PC-3 (cell line): Measurements from ENCODE around the gene CERS6. TPM values are rescaled to one million over a fixed set of nuclear protein-coding genes. Genes with fewer than 3 reads are reported as not detected.

Source experiments
- ATAC-seq: fragments of 200-7000 bp; cut with Tn5 transposase; 2 replicates; pipeline ENCODE4 v1.9.1; 2020; ENCODE audit warnings: mild to moderate bottlenecking, moderate library complexity
- BruUV-seq: library from RNA; stranded (reverse); fragments of 400-500 nt; replicated peaks from 2 replicates; lab custom pipeline; 2021; lab: Mats Ljungman, UMichigan
- CTCF ChIA-PET: fragments of 300-600 bp; sonication (Branson Sonifier 250); formaldehyde crosslinking; loops from one replicate; lab custom pipeline; 2022; ENCODE audit warnings: antibody characterized with exemption; lab: Charles Lee
- POLR2A ChIA-PET: fragments of 300-600 bp; sonication (Branson Sonifier 250); formaldehyde crosslinking; loops from one replicate; lab custom pipeline; 2022; ENCODE audit warnings: antibody characterized with exemption; ENCODE audit not compliant: unreplicated experiment; lab: Charles Lee
- DNase-seq: peaks from one replicate; pipeline ENCODE4 v3.0.0-alpha.2; 2015
- H2AFZ ChIP-seq: fragments of 300-600 bp; sonication (generic); 2 replicates; pipeline ENCODE4 v1.6.0; 2016; ENCODE audit warnings: antibody characterized with exemption, low read length
- H3F3A ChIP-seq: fragments of 300-600 bp; sonication (generic); one replicate; pipeline ENCODE4 v1.6.0; 2017; ENCODE audit warnings: antibody characterized with exemption, low read length, control low read depth, mild to moderate bottlenecking; ENCODE audit not compliant: unreplicated experiment
- H3K27ac ChIP-seq: fragments of 300-600 bp; sonication (generic); 2 replicates; pipeline ENCODE4 v1.5.1; 2016; ENCODE audit warnings: mild to moderate bottlenecking, low read length
- H3K27me3 ChIP-seq: fragments of 300-600 bp; sonication (generic); 2 replicates; pipeline ENCODE4 v1.6.1; 2016; ENCODE audit warnings: low read length, mixed read lengths
- H3K36me3 ChIP-seq: fragments of 300-600 bp; sonication (generic); 2 replicates; pipeline ENCODE4 v1.6.1; 2016; ENCODE audit warnings: low read depth, mixed run types, low read length, mixed read lengths
- H3K4me1 ChIP-seq: fragments of 300-600 bp; sonication (generic); 2 replicates; pipeline ENCODE4 v1.5.1; 2016; ENCODE audit warnings: low read length; ENCODE audit not compliant: insufficient read depth
- H3K4me2 ChIP-seq: fragments of 300-600 bp; sonication (generic); 2 replicates; pipeline ENCODE4 v1.6.0; 2016; ENCODE audit warnings: low read length
- H3K4me3 ChIP-seq: fragments of 300-600 bp; sonication (generic); 2 replicates; pipeline ENCODE4 v1.5.1; 2016; ENCODE audit warnings: mild to moderate bottlenecking, low read length, mixed read lengths
- H3K79me2 ChIP-seq: fragments of 300-600 bp; sonication (generic); 2 replicates; pipeline ENCODE4 v1.6.1; 2017; ENCODE audit warnings: low read length, mixed read lengths
- H3K9ac ChIP-seq: fragments of 300-600 bp; sonication (generic); 2 replicates; pipeline ENCODE4 v1.6.0; 2016; ENCODE audit warnings: mild to moderate bottlenecking, low read length
- H3K9me2 ChIP-seq: fragments of 300-600 bp; sonication (generic); replicated peaks from 2 replicates; pipeline ENCODE4 v1.6.1; 2016; ENCODE audit warnings: mixed run types, low read length, mixed read lengths
- H3K9me3 ChIP-seq: fragments of 300-600 bp; sonication (generic); 2 replicates; pipeline ENCODE4 v1.6.1; 2016; ENCODE audit warnings: low read length, mixed read lengths
- H4K20me1 ChIP-seq: fragments of 300-600 bp; sonication (generic); 2 replicates; pipeline ENCODE4 v1.6.1; 2016; ENCODE audit warnings: low read length, mixed read lengths
- CTCF ChIP-seq: fragments of 300-600 bp; sonication (generic); conservative IDR thresholded peaks from 2 replicates; pipeline ENCODE4 v1.5.1; 2017; ENCODE audit warnings: antibody characterized with exemption, low read depth, mild to moderate bottlenecking, low read length
- EZH2 ChIP-seq: fragments of 300-600 bp; sonication (generic); IDR thresholded peaks from one replicate; pipeline ENCODE4 v1.6.1; 2017; ENCODE audit warnings: antibody characterized with exemption, mild to moderate bottlenecking, low read length; ENCODE audit not compliant: unreplicated experiment
- EZH2phosphoT487 ChIP-seq: fragments of 300-600 bp; sonication (generic); IDR thresholded peaks from 2 replicates; pipeline ENCODE4 v1.6.1; 2018; ENCODE audit warnings: mild to moderate bottlenecking, antibody characterized with exemption, low read length, borderline replicate concordance
- intact Hi-C: fragments of 100-400 bp; cut with micrococcal nuclease; formaldehyde crosslinking; loops from 2 replicates; pipeline ENCODE4 v1.9.0; 2023
- total RNA-seq: library from RNA; depleted of rRNA; stranded (reverse); fragments of >200 nt; gene quantifications from 2 replicates; pipeline ENCODE4 v1.2.3, GENCODE V29; 2014

The CERS6 gene
- total RNA-seq, 1 experiment from 2014 or later, result 24.2 TPM

- DNase-seq, result no peak
- no TSS peak for BruUV-seq
- Histone ChIP-seq H3K27ac (no peak overlapping the region), H3K79me2 (no peaks in the 10 kb centered on the region), H3K9ac (no peak overlapping the region), H3K36me3 (no peaks in the 10 kb centered on the region), H3K9me2 (no peaks in the 10 kb centered on the region), H2AFZ (no peak overlapping the region), H4K20me1 (no peaks in the 10 kb centered on the region), H3K4me1 (no peaks in the 10 kb centered on the region), H3K9me3 (no peaks in the 10 kb centered on the region), H3K4me3 (no peak overlapping the region), H3F3A (no peaks in the 10 kb centered on the region), H3K27me3 (no peaks in the 10 kb centered on the region), H3K4me2 (no peak overlapping the region)
- TF ChIP-seq EZH2phosphoT487 (no peak), EZH2 (no peak), CTCF (no peak)
- ChIA-PET CTCF (no interaction called here), POLR2A (no interaction called here)
- ATAC-seq, result no peak
- intact Hi-C loops, result no loop called here
These were observed 244.7 kb downstream of the CERS6 start for GRCh38 chr2:168700615-168701245.

- Histone ChIP-seq H3K4me3 (no peak overlapping the region), H3K9ac (no peak overlapping the region), H3K9me3 (no peaks in the 10 kb centered on the region), H3K27ac (no peak overlapping the region), H3K27me3 (no peaks in the 10 kb centered on the region), H3K4me1 (no peaks in the 10 kb centered on the region), H3K9me2 (no peaks in the 10 kb centered on the region), H3K36me3 (no peaks in the 10 kb centered on the region), H2AFZ (no peak overlapping the region), H3K79me2 (no peaks in the 10 kb centered on the region), H3F3A (no peaks in the 10 kb centered on the region), H3K4me2 (no peak overlapping the region), H4K20me1 (no peaks in the 10 kb centered on the region)
- no peak for ATAC-seq
- ChIA-PET CTCF (no interaction called here), POLR2A (no interaction called here)
- intact Hi-C loops, result no loop called here
- no peak for DNase-seq
- no TSS peak for BruUV-seq
- TF ChIP-seq CTCF (no peak), EZH2 (no peak), EZH2phosphoT487 (no peak)
These were observed 246.5 kb downstream of the CERS6 start for GRCh38 chr2:168702579-168702978.

- Histone ChIP-seq H3K27me3 (no peaks in the 10 kb centered on the region), H3K79me2 (no peaks in the 10 kb centered on the region), H3K4me3 (no peak overlapping the region), H3F3A (no peaks in the 10 kb centered on the region), H4K20me1 (no peaks in the 10 kb centered on the region), H3K36me3 (no peaks in the 10 kb centered on the region), H3K9me3 (no peaks in the 10 kb centered on the region), H3K9me2 (no peaks in the 10 kb centered on the region), H3K9ac (no peak overlapping the region), H3K27ac (no peak overlapping the region), H2AFZ (no peak overlapping the region), H3K4me1 (no peaks in the 10 kb centered on the region), H3K4me2 (no peak overlapping the region)
- DNase-seq (no peak), ATAC-seq (peak; percentile 70)
- POLR2A ChIA-PET, result interaction anchor here (0.6 kb wide), 1 partner anchor 403 kb away, joined by 4 read pairs; no protein-coding TSS in a partner anchor
- no TSS peak for BruUV-seq
- intact Hi-C loops, result loop anchor here (1.0 kb wide), 1 partner anchor 358 kb away; no protein-coding TSS in a partner anchor
- CTCF ChIA-PET, result no interaction called here
- TF ChIP-seq CTCF (no peak), EZH2phosphoT487 (no peak), EZH2 (no peak)
These were observed 247.9 kb downstream of the CERS6 start for GRCh38 chr2:168703926-168704325.
